GM12878 (cell line): ENCODE results near the gene KLHL18. TPM values are rescaled to one million over a fixed set of nuclear protein-coding genes. Genes with fewer than 3 reads are reported as not detected.
A peak's percentile ranks its signal among the peaks of the same experiment; 100 is the strongest.

Experiments used
- ATAC-seq: fragments of 200-7000 bp; cut with Tn5 transposase; 3 replicates; pipeline ENCODE4 v1.9.1; 2020; ENCODE audit warnings: mild to moderate bottlenecking, moderate library complexity
- BruUV-seq: library from RNA; stranded (reverse); fragments of 400-500 nt; replicated peaks from 2 replicates; lab custom pipeline; 2021; lab: Mats Ljungman, UMichigan
- CTCF ChIA-PET: fragments of 300-600 bp; sonication (Branson Sonifier 250); formaldehyde crosslinking; extraction: SDS; loops from one replicate; lab custom pipeline; 2021; ENCODE audit warnings: inconsistent platforms; lab: Yijun Ruan, JAX
- POLR2A ChIA-PET: fragments of 350-600 bp; formaldehyde crosslinking; extraction: SDS; loops from one replicate; lab custom pipeline; 2021; ENCODE audit warnings: inconsistent platforms; lab: Charles Lee
- RAD21 ChIA-PET: fragments of 300-600 bp; sonication (Branson Sonifier 250); formaldehyde crosslinking; loops from one replicate; lab custom pipeline; 2023; ENCODE audit warnings: antibody characterized with exemption; ENCODE audit not compliant: unreplicated experiment; lab: Charles Lee
- SMC1A ChIA-PET: fragments of 300-600 bp; sonication (Branson Sonifier 250); formaldehyde crosslinking; loops from one replicate; lab custom pipeline; 2023; ENCODE audit not compliant: unreplicated experiment, uncharacterized antibody; lab: Charles Lee
- DNase-seq: peaks from one replicate; pipeline ENCODE4 v3.0.0-alpha.2; 2011; ENCODE audit warnings: low read depth, low spot score
- FAIRE-seq: peaks from 3 replicates; lab custom pipeline; 2011; peaks lifted over from hg19 to GRCh38; lab: Jason Lieb, UNC
- H2AFZ ChIP-seq: 2 replicates; pipeline ENCODE4 v1.6.0; 2011; ENCODE audit warnings: low read depth, low read length, control low read depth; ENCODE audit not compliant: control insufficient read depth
- H3K27ac ChIP-seq: 2 replicates; pipeline ENCODE4 v1.5.1; 2011; ENCODE audit warnings: control low read depth; ENCODE audit not compliant: control insufficient read depth, insufficient read depth
- H3K27me3 ChIP-seq, 2 experiments: replicated peaks in 1 of 2; 2 replicates each; pipeline versions ENCODE4 v1.6.0 to v1.6.1; 2011; ENCODE audit warnings: low read length in 1 of 2; ENCODE audit not compliant: control insufficient read depth in 2 of 2, insufficient read depth in 2 of 2
- H3K36me3 ChIP-seq, 2 experiments: 2 replicates each; pipeline ENCODE4 v1.5.1; 2011; ENCODE audit warnings: low read length in 1 of 2; ENCODE audit not compliant: control insufficient read depth in 2 of 2, insufficient read depth in 2 of 2
- H3K4me1 ChIP-seq: 2 replicates; pipeline ENCODE4 v1.6.1; 2011; ENCODE audit warnings: mild to moderate bottlenecking, low read length, moderate library complexity, mixed read lengths; ENCODE audit not compliant: control insufficient read depth, insufficient read depth
- H3K4me2 ChIP-seq: 2 replicates; pipeline ENCODE4 v1.6.0; 2011; ENCODE audit warnings: control low read depth; ENCODE audit not compliant: control insufficient read depth, insufficient read depth
- H3K4me3 ChIP-seq: fragments of 200-600 bp; sonication (generic); 2 replicates; pipeline ENCODE4 v1.5.1; 2016
- H3K79me2 ChIP-seq: 2 replicates; pipeline ENCODE4 v1.6.0; 2011; ENCODE audit warnings: low read length; ENCODE audit not compliant: control insufficient read depth, insufficient read depth
- H3K9ac ChIP-seq: 2 replicates; pipeline ENCODE4 v1.8.0; 2011; ENCODE audit warnings: low read length, control low read depth, mixed read lengths; ENCODE audit not compliant: control insufficient read depth, insufficient read depth
- H3K9me3 ChIP-seq: replicated peaks from 3 replicates; pipeline ENCODE4 v1.5.1; 2011; ENCODE audit warnings: mild to moderate bottlenecking, low read length; ENCODE audit not compliant: control insufficient read depth, insufficient read depth
- H4K20me1 ChIP-seq: 2 replicates; pipeline ENCODE4 v1.6.0; 2011; ENCODE audit not compliant: control insufficient read depth, insufficient read depth
- ATF7 ChIP-seq: fragments of 450-650 bp; IDR thresholded peaks from 2 replicates; pipeline ENCODE4 v1.6.1; 2016; ENCODE audit warnings: low read depth, mild to moderate bottlenecking
- CBX3 ChIP-seq: fragments of 200-600 bp; sonication (generic); IDR thresholded peaks from 2 replicates; pipeline ENCODE4 v1.6.1; 2016; ENCODE audit warnings: low read depth, borderline replicate concordance
- IKZF1 ChIP-seq: fragments of 450-650 bp; conservative IDR thresholded peaks from 2 replicates; pipeline ENCODE4 v1.6.1; 2017; ENCODE audit warnings: antibody characterized with exemption, mild to moderate bottlenecking
- NBN ChIP-seq: fragments of 450-650 bp; IDR thresholded peaks from 2 replicates; pipeline ENCODE4 v1.6.1; 2016
- NR2C2 ChIP-seq: IDR thresholded peaks from 2 replicates; pipeline ENCODE4 v1.6.1; 2011; ENCODE audit warnings: borderline replicate concordance, low read depth; ENCODE audit not compliant: control insufficient read depth, insufficient read length
- PAX5 ChIP-seq: IDR thresholded peaks from 2 replicates; pipeline ENCODE4 v1.6.1; 2011; ENCODE audit warnings: low read depth, low read length, borderline replicate concordance
- RFX5 ChIP-seq: IDR thresholded peaks from 2 replicates; pipeline ENCODE4 v1.6.1; 2011; ENCODE audit warnings: low read depth, low read length, improper control_type of control experiment
- SMAD1 ChIP-seq: fragments of 450-650 bp; IDR thresholded peaks from 2 replicates; pipeline ENCODE4 v1.6.1; 2018; ENCODE audit warnings: mild to moderate bottlenecking, low read depth; ENCODE audit not compliant: partially characterized antibody
- TBL1XR1 ChIP-seq: IDR thresholded peaks from 2 replicates; pipeline ENCODE4 v1.6.1; 2012; ENCODE audit warnings: low read depth, low read length, improper control_type of control experiment
- WGBS: methylation state at CpG from one replicate; pipeline ENCODE4 v1.1.6; 2016; ENCODE audit warnings: low lambda C conversion rate; ENCODE audit not compliant: insufficient replicate concordance, insufficient coverage; ENCODE audit errors: missing lambda C conversion rate; 5-methylcytosine and 5-hydroxymethylcytosine counted together
- in situ Hi-C: fragments of 300-500 bp; cut with MboI; formaldehyde crosslinking; loops from 9 replicates; pipeline ENCODE4 v1.14.3; 2018; ENCODE audit warnings: mixed read lengths
- intact Hi-C: fragments of 100-400 bp; cut with micrococcal nuclease; formaldehyde crosslinking; loops from one replicate; pipeline ENCODE4 v1.14.2; 2022; ENCODE audit not compliant: unreplicated experiment
- polyA plus RNA-seq, 11 experiments: library from polyadenylated mRNA; depleted of rRNA in 4 of 11; unstranded in 6 of 11; stranded (reverse) in 5 of 11; fragments of >200 nt; fragmentation: Nextera tagmentation in 4 of 11; fragmentation: Illumina TruSeq in 1 of 11; extraction: Ambion mirVana in 4 of 11; extraction: Trizol in 1 of 11; gene quantifications; 1 replicate in 1 of 11; 2 replicates in 10 of 11; pipeline versions ENCODE4 v1.2.1 to v1.2.3, GENCODE V29; 2011 to 2016; ENCODE audit warnings: inconsistent platforms in 2 of 11, missing spikeins in 2 of 11, low read depth in 1 of 11
- total RNA-seq, 4 experiments: library from RNA; depleted of rRNA in 3 of 4; stranded (reverse); fragments of >200 nt in 3 of 4; fragmentation: Illumina TruSeq in 1 of 4; extraction: Trizol in 1 of 4; gene quantifications; 2 replicates each; pipeline versions ENCODE4 v1.2.1 to v1.2.3, GENCODE V29; 2013 to 2021

KLHL18 gene
- total and polyA plus RNA-seq, 10 of the 15 experiments (the other 5 are each of a cell fraction or from before 2014, with no cell fraction given): 24.0 to 69.8 (median 51.7) TPM

GRCh38 chr3:47291754-47292420 lies 9.1 kb downstream of the KLHL18 start (continued):
- TF ChIP-seq TBL1XR1 (0 out of 2 replicates have a peak, but pooled peaks have one; percentile 22), SMAD1 (peak; percentile 11), ATF7 (0 out of 2 replicates have a peak, but pooled peaks have one; percentile 10), NBN (peak; percentile 49; the same call in 1 of the 2 replicates), PAX5 (peak; percentile 48; the same call in 1 of the 2 replicates), IKZF1 (peak; percentile 54)
- TF ChIP-seq, all 136 proteins: peak for 29; not testable (repeated sequence) for 107

- 97% methylated on average over 2 of the region's 2 CpGs for WGBS
- CTCF ChIA-PET: interaction anchor here (0.9 to 5.5 kb wide), 9 partner anchors 9 to 129 kb away, joined by 3 to 35 read pairs (median 6); partner anchors contain the start of genes KIF9, KLHL18 and PTPN23
- peaks cover 54% of the 10 kb centered on the region for H3K4me1 ChIP-seq
Measured at GRCh38 chr3:47293822-47294221, 11.1 kb downstream of the KLHL18 start.

More at GRCh38 chr3:47293822-47294221, 11.1 kb downstream of the KLHL18 start:
- BruUV-seq: no TSS peak
- Histone ChIP-seq H3K9ac (no peak overlapping the region), H3K27ac (no peak overlapping the region), H3K36me3 (peaks cover 0 to 22% of the 10 kb centered on the region in 2 experiments; a peak in 3 of 4 replicates), H3K4me3 (no peak overlapping the region), H4K20me1 (no peaks in the 10 kb centered on the region), H3K9me3 (no peaks in the 10 kb centered on the region), H3K79me2 (peaks cover 80% of the 10 kb centered on the region), H3K4me2 (no peak overlapping the region), H2AFZ (no peak overlapping the region), H3K27me3 (no peaks in the 10 kb centered on the region)
- no peak for DNase-seq
- ATAC-seq: no peak
- TF ChIP-seq TBL1XR1: no peak
- TF ChIP-seq CBX3: no peak
- TF ChIP-seq RFX5: no peak
- TF ChIP-seq NR2C2: no peak
- no peak for TF ChIP-seq SMAD1
- ChIA-PET RAD21 (interaction anchor here (0.6 to 3.2 kb wide), 9 partner anchors 9 to 146 kb away, joined by 3 to 14 read pairs (median 6); partner anchors contain the start of genes KIF9, KLHL18 and SETD2), POLR2A (interaction anchor here (1.1 to 3.8 kb wide), 4 partner anchors 9 to 129 kb away, joined by 4 to 38 read pairs (median 10); partner anchors contain the start of genes KIF9 and KLHL18), SMC1A (interaction anchor here (0.7 to 6.8 kb wide), 12 partner anchors 9 to 129 kb away, joined by 3 to 68 read pairs (median 6); partner anchors contain the start of genes KIF9 and KLHL18)
- intact Hi-C loops: no loop called here
- FAIRE-seq: no peak
- in situ Hi-C loops: no loop called here
